ENCODE results near the gene GABRB3. TPM values are rescaled to one million over a fixed set of nuclear protein-coding genes. Genes with fewer than 3 reads are reported as not detected.

GABRB3 gene
- polyA plus RNA-seq, 1 donor (not counting 4 experiments of a cell fraction or from before 2014, with no cell fraction given) = 0.81 TPM

- Histone ChIP-seq H3K9me1 (ENCODE audit: control insufficient read depth, extremely low read depth, insufficient read depth, low read length) (no peaks in the 10 kb centered on the region), H3K9me3 (ENCODE audit: control insufficient read depth, low read depth, low read length) (no peaks in the 10 kb centered on the region), H4K20me1 (ENCODE audit: control insufficient read depth, extremely low read depth, insufficient read depth, low read length) (no peaks in the 10 kb centered on the region), H3K79me2 (ENCODE audit: control insufficient read depth, insufficient read depth, low read length) (no peaks in the 10 kb centered on the region), H3K4me1 (ENCODE audit: control insufficient read depth, extremely low read depth, insufficient read depth, low read length) (no peaks in the 10 kb centered on the region), H3K27me3 (ENCODE audit: control insufficient read depth, extremely low read depth, insufficient read depth, low read length) (no peaks in the 10 kb centered on the region), H3K4me3 (ENCODE audit: control insufficient read depth in 2 of 3, extremely low read depth in 1 of 3, insufficient read depth in 2 of 3, low read depth in 1 of 3, low read length in 3 of 3) (no peak overlapping the region), H2AFZ (ENCODE audit: control insufficient read depth, low read length) (no peak overlapping the region), H3K27ac (ENCODE audit: control insufficient read depth, insufficient read depth, low read length) (no peak overlapping the region), H3K36me3 (ENCODE audit: control insufficient read depth in 2 of 2, extremely low read depth in 1 of 2, insufficient read depth in 2 of 2, low read length in 2 of 2) (no peaks in the 10 kb centered on the region), H3K4me2 (ENCODE audit: control insufficient read depth, extremely low read depth, insufficient read depth, low read depth, low read length) (no peak overlapping the region), H3K9ac (ENCODE audit: control insufficient read depth, extremely low read depth, insufficient read depth, low read length) (no peak overlapping the region)
- DNase-seq (ENCODE audit: low read depth, low spot score) = no peak
- no peak for TF ChIP-seq EZH2 (IDR thresholded peaks at IDR 0.05; ENCODE audit: low read length)
- TF ChIP-seq CTCF (optimal IDR thresholded peaks at IDR 0.05 in 1 of 3, IDR thresholded peaks at IDR 0.05 in 1 of 3, conservative IDR thresholded peaks at IDR 0.05 in 1 of 3; ENCODE audit: extremely low read depth in 1 of 3, insufficient read depth in 2 of 3, low read length in 3 of 3) = no peak
- FAIRE-seq = no peak
- dilution Hi-C loops (cut with MboI; ENCODE audit: extremely low pct_ligation_motif_present, low sequenced_read_pairs) = no loop called here
These were observed 12.9 kb downstream of the GABRB3 start for GRCh38 chr15:26759986-26760385.

GRCh38 chr15:26758079-26758478 is 14.8 kb downstream of the GABRB3 start:
- Histone ChIP-seq H3K9me1 (ENCODE audit: control insufficient read depth, extremely low read depth, insufficient read depth, low read length) (no peaks in the 10 kb centered on the region), H3K4me1 (ENCODE audit: control insufficient read depth, extremely low read depth, insufficient read depth, low read length) (no peaks in the 10 kb centered on the region), H4K20me1 (ENCODE audit: control insufficient read depth, extremely low read depth, insufficient read depth, low read length) (no peaks in the 10 kb centered on the region), H3K27ac (ENCODE audit: control insufficient read depth, insufficient read depth, low read length) (no peak overlapping the region), H3K4me3 (ENCODE audit: control insufficient read depth in 2 of 3, extremely low read depth in 1 of 3, insufficient read depth in 2 of 3, low read depth in 1 of 3, low read length in 3 of 3) (no peak overlapping the region), H3K4me2 (ENCODE audit: control insufficient read depth, extremely low read depth, insufficient read depth, low read depth, low read length) (no peak overlapping the region), H3K79me2 (ENCODE audit: control insufficient read depth, insufficient read depth, low read length) (no peaks in the 10 kb centered on the region), H3K9ac (ENCODE audit: control insufficient read depth, extremely low read depth, insufficient read depth, low read length) (no peak overlapping the region), H3K36me3 (ENCODE audit: control insufficient read depth in 2 of 2, extremely low read depth in 1 of 2, insufficient read depth in 2 of 2, low read length in 2 of 2) (no peaks in the 10 kb centered on the region), H2AFZ (ENCODE audit: control insufficient read depth, low read length) (no peak overlapping the region), H3K9me3 (ENCODE audit: control insufficient read depth, low read depth, low read length) (peaks cover 2% of the 10 kb centered on the region), H3K27me3 (ENCODE audit: control insufficient read depth, extremely low read depth, insufficient read depth, low read length) (no peaks in the 10 kb centered on the region)
- dilution Hi-C loops (cut with MboI; ENCODE audit: extremely low pct_ligation_motif_present, low sequenced_read_pairs) = no loop called here
- TF ChIP-seq CTCF (optimal IDR thresholded peaks at IDR 0.05 in 1 of 3, IDR thresholded peaks at IDR 0.05 in 1 of 3, conservative IDR thresholded peaks at IDR 0.05 in 1 of 3; ENCODE audit: extremely low read depth in 1 of 3, insufficient read depth in 2 of 3, low read length in 3 of 3) (no peak), EZH2 (IDR thresholded peaks at IDR 0.05; ENCODE audit: low read length) (no peak)
- DNase-seq (ENCODE audit: low read depth, low spot score) (no peak), FAIRE-seq (no peak)
